ENCODE measurements around the gene MAP3K20. TPM values are rescaled to one million over a fixed set of nuclear protein-coding genes. Genes with fewer than 3 reads are reported as not detected.

MAP3K20 gene
- total RNA-seq, 1 experiment from 2014 or later = 44.5 TPM

GRCh38 chr2:173157676-173158293, 82.1 kb downstream of the MAP3K20 start:
- POLR2A ChIA-PET = no interaction called here
- intact Hi-C loops (cut with micrococcal nuclease; ENCODE audit: unreplicated experiment) = no loop called here
- Mint-ChIP-seq H3K27ac (ENCODE audit: unreplicated experiment) (no peak overlapping the region), H3K4me1 (ENCODE audit: low read depth, unreplicated experiment) (peaks cover 20% of the 10 kb centered on the region), H3K27me3 (ENCODE audit: insufficient read depth, unreplicated experiment) (no peaks in the 10 kb centered on the region), H3K9me3 (ENCODE audit: unreplicated experiment) (peaks cover 20% of the 10 kb centered on the region), H3K36me3 (ENCODE audit: insufficient read depth, unreplicated experiment) (peaks cover 16% of the 10 kb centered on the region), H3K4me3 (ENCODE audit: unreplicated experiment) (no peak overlapping the region)
- no peak for TF ChIP-seq CTCF (IDR thresholded peaks at IDR 0.05; ENCODE audit: insufficient read depth in 1 of 2, low read depth in 1 of 2, low read length in 1 of 2, severe bottlenecking in 1 of 2, unreplicated experiment in 1 of 2)
- no peak overlapping the region for H3K4me3 ChIP-seq (ENCODE audit: low read depth, low read length)
- no peak for DNase-seq
- CTCF ChIA-PET = no interaction called here
- no peaks in the 10 kb centered on the region; the same call in 1 of the 2 replicates for H3K36me3 ChIP-seq (ENCODE audit: control insufficient read depth, insufficient read depth, low read length)
- H3K9me3 ChIP-seq = no peaks in the 10 kb centered on the region
- H3K27me3 ChIP-seq (replicated peaks; ENCODE audit: control insufficient read depth, insufficient read depth, low read length) = no peaks in the 10 kb centered on the region
- H3K4me1 ChIP-seq = peaks cover 21% of the 10 kb centered on the region
- BruUV-seq (replicated peaks) = no TSS peak

GRCh38 chr2:173159791-173160463, 84.3 kb downstream of the MAP3K20 start:
- intact Hi-C loops (cut with micrococcal nuclease; ENCODE audit: unreplicated experiment) = loop anchor here (1.0 kb wide), 1 partner anchor 51 kb away; no protein-coding TSS in a partner anchor
- H3K4me3 ChIP-seq (ENCODE audit: low read depth, low read length) = no peak overlapping the region
- no peaks in the 10 kb centered on the region for H3K27me3 ChIP-seq (replicated peaks; ENCODE audit: control insufficient read depth, insufficient read depth, low read length)
- Mint-ChIP-seq H3K9me3 (ENCODE audit: unreplicated experiment) (peaks cover 13% of the 10 kb centered on the region), H3K27me3 (ENCODE audit: insufficient read depth, unreplicated experiment) (no peaks in the 10 kb centered on the region), H3K36me3 (ENCODE audit: insufficient read depth, unreplicated experiment) (peaks cover 16% of the 10 kb centered on the region), H3K4me3 (ENCODE audit: unreplicated experiment) (no peak overlapping the region), H3K27ac (ENCODE audit: unreplicated experiment) (peak overlapping the region; percentile 26), H3K4me1 (ENCODE audit: low read depth, unreplicated experiment) (peaks cover 20% of the 10 kb centered on the region)
- no peaks in the 10 kb centered on the region for H3K9me3 ChIP-seq
- CTCF ChIA-PET = no interaction called here
- H3K4me1 ChIP-seq = peaks cover 21% of the 10 kb centered on the region
- BruUV-seq (replicated peaks) = no TSS peak
- DNase-seq = peak; percentile 65 to 72
- POLR2A ChIA-PET = no interaction called here
- no peaks in the 10 kb centered on the region; the same call in 1 of the 2 replicates for H3K36me3 ChIP-seq (ENCODE audit: control insufficient read depth, insufficient read depth, low read length)
- TF ChIP-seq CTCF (IDR thresholded peaks at IDR 0.05; ENCODE audit: insufficient read depth in 1 of 2, low read depth in 1 of 2, low read length in 1 of 2, severe bottlenecking in 1 of 2, unreplicated experiment in 1 of 2) = no peak

- no peak overlapping the region for H3K4me3 ChIP-seq (ENCODE audit: low read depth, low read length)
- CTCF ChIA-PET = interaction anchor here (0.6 kb wide), 1 partner anchor 125 kb away, joined by 5 read pairs; no protein-coding TSS in a partner anchor
- no peak overlapping the region for H3K4me3 Mint-ChIP-seq (ENCODE audit: unreplicated experiment)
Observed at GRCh38 chr2:173160618-173161017, 85.0 kb downstream of the MAP3K20 start.

More at GRCh38 chr2:173160618-173161017, 85.0 kb downstream of the MAP3K20 start:
- no peaks in the 10 kb centered on the region for H3K27me3 Mint-ChIP-seq (ENCODE audit: insufficient read depth, unreplicated experiment)
- TF ChIP-seq CTCF (IDR thresholded peaks at IDR 0.05; ENCODE audit: insufficient read depth in 1 of 2, low read depth in 1 of 2, low read length in 1 of 2, severe bottlenecking in 1 of 2, unreplicated experiment in 1 of 2) = no peak
- intact Hi-C loops (cut with micrococcal nuclease; ENCODE audit: unreplicated experiment) = loop anchor here (1.0 kb wide), 1 partner anchor 51 kb away; no protein-coding TSS in a partner anchor
- H3K9me3 Mint-ChIP-seq (ENCODE audit: unreplicated experiment) = peaks cover 6% of the 10 kb centered on the region
- no TSS peak for BruUV-seq (replicated peaks)
- peaks cover 15% of the 10 kb centered on the region for H3K36me3 Mint-ChIP-seq (ENCODE audit: insufficient read depth, unreplicated experiment)
- no peaks in the 10 kb centered on the region; the same call in 1 of the 2 replicates for H3K36me3 ChIP-seq (ENCODE audit: control insufficient read depth, insufficient read depth, low read length)
- peaks cover 20% of the 10 kb centered on the region for H3K4me1 Mint-ChIP-seq (ENCODE audit: low read depth, unreplicated experiment)
- no peaks in the 10 kb centered on the region for H3K27me3 ChIP-seq (replicated peaks; ENCODE audit: control insufficient read depth, insufficient read depth, low read length)
- DNase-seq = no peak
- H3K27ac Mint-ChIP-seq (ENCODE audit: unreplicated experiment) = peak overlapping the region; percentile 10
- no peaks in the 10 kb centered on the region for H3K9me3 ChIP-seq
- POLR2A ChIA-PET = no interaction called here
- peaks cover 21% of the 10 kb centered on the region for H3K4me1 ChIP-seq
